ENCODE results near the gene INPP5K.

DNA sequence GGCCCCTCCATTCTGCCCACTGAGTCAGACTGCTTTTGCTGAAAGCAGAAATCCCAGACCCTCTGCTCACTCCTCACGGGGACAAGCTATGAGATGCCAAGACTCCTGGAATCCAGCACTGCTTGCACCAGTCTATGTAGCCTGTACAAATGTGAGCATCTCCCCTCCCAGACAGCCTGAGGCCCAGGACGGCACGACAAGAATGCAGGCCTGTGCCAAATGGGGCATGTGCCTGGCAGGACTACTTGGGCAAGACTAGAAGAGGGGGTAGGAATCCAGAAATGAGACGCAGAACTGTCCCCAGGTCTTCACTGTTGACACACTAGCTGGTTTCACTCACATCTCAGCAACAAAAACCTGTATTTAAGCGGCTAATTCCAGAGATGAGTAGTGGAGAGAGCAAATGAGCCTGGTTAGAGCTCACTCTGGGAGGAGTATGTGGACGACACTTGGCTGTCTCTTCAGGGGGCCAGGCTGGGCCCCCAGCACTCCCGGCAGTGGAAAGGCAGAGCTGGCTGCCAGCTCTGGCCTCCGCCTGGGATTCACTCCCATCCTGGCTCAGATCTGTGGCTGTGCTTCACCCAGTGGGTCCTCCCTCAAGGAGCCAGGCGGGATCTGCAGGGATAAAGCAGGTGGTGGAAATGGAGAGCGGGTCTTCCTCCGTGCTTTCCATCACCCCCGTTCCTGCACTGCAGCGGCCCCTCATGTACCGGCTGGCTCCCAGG is 21.0 kb downstream of the INPP5K start:
- TF ChIP-seq, protein P1, sequence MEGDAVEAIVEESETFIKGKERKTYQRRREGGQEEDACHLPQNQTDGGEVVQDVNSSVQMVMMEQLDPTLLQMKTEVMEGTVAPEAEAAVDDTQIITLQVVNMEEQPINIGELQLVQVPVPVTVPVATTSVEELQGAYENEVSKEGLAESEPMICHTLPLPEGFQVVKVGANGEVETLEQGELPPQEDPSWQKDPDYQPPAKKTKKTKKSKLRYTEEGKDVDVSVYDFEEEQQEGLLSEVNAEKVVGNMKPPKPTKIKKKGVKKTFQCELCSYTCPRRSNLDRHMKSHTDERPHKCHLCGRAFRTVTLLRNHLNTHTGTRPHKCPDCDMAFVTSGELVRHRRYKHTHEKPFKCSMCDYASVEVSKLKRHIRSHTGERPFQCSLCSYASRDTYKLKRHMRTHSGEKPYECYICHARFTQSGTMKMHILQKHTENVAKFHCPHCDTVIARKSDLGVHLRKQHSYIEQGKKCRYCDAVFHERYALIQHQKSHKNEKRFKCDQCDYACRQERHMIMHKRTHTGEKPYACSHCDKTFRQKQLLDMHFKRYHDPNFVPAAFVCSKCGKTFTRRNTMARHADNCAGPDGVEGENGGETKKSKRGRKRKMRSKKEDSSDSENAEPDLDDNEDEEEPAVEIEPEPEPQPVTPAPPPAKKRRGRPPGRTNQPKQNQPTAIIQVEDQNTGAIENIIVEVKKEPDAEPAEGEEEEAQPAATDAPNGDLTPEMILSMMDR (IDR thresholded peaks at IDR 0.05): no peak
- TF ChIP-seq POLR2A (IDR thresholded peaks at IDR 0.05): no peak
